ENCODE results near the gene KCNJ1.

KCNJ1 gene

GRCh38 chr11:128819198-128819597 lies 47.9 kb downstream of the KCNJ1 start:
- no peak for DNase-seq

DNA sequence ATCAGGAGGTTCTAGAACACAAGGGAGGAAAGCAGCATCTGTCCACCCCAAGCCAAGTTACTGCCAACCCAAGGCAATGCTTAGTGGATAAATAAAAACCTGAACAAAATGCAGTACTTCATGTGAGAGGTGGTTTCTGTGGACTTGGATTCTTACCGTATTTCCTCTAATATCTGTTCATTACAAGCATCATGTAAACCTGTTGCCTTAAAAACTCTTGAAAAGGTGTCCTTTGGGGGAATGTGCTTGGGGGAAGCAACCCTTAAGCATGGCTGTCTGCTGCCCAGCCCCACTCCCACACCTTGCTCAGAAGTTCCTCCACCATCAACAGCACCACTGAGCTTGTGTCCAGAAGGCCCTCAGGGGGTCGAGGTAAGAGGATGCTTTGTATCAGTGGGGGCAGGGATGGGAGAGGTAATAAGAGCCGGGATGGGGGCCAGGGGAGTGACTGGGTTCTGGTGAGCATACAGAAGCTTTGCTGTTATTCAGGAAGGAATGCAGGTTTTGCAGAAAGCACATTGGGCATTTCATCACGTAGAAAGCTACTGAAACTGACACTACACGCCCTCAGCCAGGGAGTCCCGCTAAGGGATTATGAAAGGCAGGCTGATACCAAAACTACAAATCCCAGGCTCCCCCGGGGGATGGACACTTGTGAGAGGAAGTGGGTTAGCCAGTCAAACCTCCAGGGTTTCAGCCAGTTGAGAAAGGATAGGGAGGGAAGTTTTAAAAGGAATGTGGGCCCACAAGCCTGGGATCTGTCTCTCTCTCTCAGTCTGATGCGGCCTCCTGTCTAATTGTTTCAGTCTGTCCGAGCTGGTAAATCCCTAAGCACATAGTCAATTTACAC lies 52.0 kb downstream of the KCNJ1 start:
- DNase-seq: no peak

DNA sequence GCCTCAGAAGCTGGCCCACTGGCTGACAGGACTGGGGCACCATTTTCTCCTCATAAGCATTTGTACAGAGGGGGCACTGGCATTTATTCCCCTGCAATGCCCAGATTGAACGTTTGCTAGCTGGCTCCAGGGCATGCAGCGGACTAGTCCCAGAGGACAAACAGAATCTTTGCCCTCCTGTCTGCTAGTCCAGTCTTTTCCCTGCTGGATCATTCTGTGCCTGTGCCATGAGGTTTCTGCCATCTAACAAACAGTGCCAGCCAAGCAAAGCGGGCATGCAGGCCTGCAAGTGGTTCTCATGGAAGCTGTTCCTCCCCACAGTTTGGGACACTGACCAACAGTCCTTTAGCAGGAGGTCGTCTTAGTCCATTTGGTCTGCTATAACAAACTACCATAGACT lies 53.4 kb downstream of the KCNJ1 start:
- DNase-seq: no peak

GRCh38 chr11:128810784-128811514 lies 56.1 kb downstream of the KCNJ1 start:
- no peak for DNase-seq

DNA sequence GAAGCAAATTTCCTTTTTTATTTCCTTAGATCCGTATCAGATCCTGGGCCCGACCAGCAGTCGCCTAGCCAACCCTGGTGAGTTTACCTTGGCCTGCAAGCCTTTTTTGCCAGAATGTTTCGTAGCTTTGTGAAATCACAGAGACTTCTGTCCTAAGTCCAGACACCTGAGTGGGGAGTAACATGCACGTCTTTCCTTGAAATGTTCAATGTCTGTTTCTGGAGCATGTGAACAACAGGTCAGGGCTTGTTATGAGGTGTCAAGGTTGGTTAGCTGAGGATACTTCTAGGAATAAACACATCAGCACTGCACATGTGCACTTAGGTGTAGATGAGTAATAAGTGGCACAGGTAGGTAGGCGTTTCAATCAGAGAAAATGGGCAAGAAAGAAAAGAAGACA lies 58.0 kb downstream of the KCNJ1 start:
- no peak for DNase-seq

DNA sequence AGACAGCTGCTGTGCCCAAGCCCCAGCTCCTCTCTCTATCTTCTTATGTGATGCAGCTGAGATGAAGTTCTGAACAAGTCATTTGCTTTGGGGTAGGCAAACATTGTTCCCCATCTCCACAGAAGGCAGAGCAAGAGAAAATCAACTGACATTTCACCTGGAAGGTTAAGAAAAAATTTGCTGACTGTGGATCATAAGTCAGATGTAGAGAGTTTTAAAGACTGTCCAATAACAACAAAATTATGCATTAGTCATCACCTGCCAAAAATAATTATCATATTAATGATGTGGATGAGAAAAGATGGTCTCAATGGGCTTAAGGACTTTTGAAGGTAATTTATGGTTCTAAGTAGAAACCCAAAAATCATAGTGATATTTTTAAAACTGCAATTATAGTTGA lies 59.2 kb downstream of the KCNJ1 start:
- DNase-seq: no peak

DNA sequence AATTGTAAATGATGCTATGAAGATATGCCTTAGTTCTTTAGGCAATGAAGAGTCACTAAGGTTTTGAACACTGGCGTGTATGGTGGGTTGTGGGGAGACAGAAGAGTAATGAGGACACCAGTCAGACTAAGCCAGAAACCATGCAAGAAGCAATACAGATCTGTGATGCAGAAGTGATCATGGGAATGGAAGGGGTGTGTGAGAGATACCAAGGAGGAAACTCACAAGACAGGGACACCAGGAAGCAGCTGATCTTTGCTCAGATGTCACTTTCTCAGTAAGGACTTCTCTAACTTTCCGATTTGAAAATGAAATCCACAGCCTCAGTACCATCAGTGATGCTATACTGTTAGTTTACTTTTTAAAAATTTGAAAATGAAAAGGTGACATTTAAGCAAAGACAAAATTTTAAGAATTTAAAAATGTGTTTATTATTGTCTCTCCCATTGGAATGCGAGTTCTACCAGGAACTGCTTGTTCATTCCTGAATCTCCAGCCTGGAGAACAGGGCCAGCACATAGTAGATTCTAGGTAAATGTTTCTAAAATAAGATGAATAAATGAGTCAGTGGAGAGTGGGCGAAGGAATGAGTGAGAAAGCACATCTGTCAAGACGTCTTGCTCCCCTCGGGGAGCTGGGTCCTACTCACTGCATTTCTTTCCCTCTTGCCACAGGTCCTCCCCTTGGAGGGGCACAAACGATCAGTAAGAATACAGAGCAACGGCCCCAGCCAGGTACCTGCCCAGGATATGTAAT lies 60.4 kb downstream of the KCNJ1 start:
- DNase-seq: no peak

- no peak for DNase-seq
Measured at GRCh38 chr11:128804481-128804880, 62.6 kb downstream of the KCNJ1 start.

- no peak for DNase-seq
Measured at GRCh38 chr11:128803449-128804245, 63.4 kb downstream of the KCNJ1 start.

- DNase-seq: no peak
Measured at GRCh38 chr11:128803011-128803410, 64.1 kb downstream of the KCNJ1 start.

GRCh38 chr11:128802358-128802981 lies 64.6 kb downstream of the KCNJ1 start:
- no peak for DNase-seq

- no peak for DNase-seq
Measured at GRCh38 chr11:128800871-128801417, 66.2 kb downstream of the KCNJ1 start.

- DNase-seq: no peak
Measured at GRCh38 chr11:128796270-128796669, 70.8 kb downstream of the KCNJ1 start.

DNA sequence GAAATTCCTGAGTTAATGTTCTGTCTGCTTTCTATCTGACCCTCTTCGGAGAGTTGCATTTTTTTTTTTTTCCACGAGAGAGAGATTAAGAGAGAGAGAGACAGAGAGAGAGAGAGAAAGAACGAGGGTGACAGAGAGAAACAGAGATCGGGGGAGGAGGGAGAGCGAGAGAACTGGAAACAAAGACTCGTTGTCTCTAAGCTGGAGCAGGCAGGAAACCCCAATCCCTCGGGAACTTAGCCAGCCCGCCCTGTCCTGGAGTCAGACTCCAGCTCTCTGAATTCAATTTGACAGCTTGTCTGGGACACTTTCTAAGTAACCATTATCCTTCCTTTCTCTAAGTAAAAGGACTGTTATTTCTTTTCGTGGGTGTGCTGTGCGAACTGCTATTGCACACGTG lies 76.9 kb downstream of the KCNJ1 start:
- no peak for DNase-seq

GRCh38 chr11:128789497-128790150 lies 77.5 kb downstream of the KCNJ1 start:
- no peak for DNase-seq
